OCI-LY1 (cell line): ENCODE data around the gene ULK3.

Experiments
- H2AFZ ChIP-seq: fragments of 200-600 bp; sonication (generic), shearing (Covaris generic); 2 replicates; pipeline ENCODE4 v1.6.0; 2014; ENCODE audit warnings: antibody characterized with exemption, mild to moderate bottlenecking, low read length
- H3F3A ChIP-seq: fragments of 200-600 bp; sonication (generic), shearing (Covaris generic); 2 replicates; pipeline ENCODE4 v1.6.0; 2014; ENCODE audit warnings: mild to moderate bottlenecking, antibody characterized with exemption, low read length, moderate library complexity; ENCODE audit not compliant: insufficient read depth
- H3K27ac ChIP-seq: fragments of 200-600 bp; sonication (generic); 2 replicates; pipeline ENCODE4 v1.5.1; 2014; ENCODE audit warnings: low read length, mixed run types, mild to moderate bottlenecking, low read depth; ENCODE audit not compliant: poor library complexity, severe bottlenecking
- H3K27me3 ChIP-seq: fragments of 200-600 bp; sonication (generic); 2 replicates; pipeline ENCODE4 v1.6.0; 2014; ENCODE audit warnings: antibody characterized with exemption, mild to moderate bottlenecking, low read length, moderate library complexity; ENCODE audit not compliant: insufficient read depth
- H3K36me3 ChIP-seq: fragments of 200-600 bp; sonication (generic); 2 replicates; pipeline ENCODE4 v1.6.1; 2014; ENCODE audit warnings: mild to moderate bottlenecking, antibody characterized with exemption, low read length, moderate library complexity, mixed read lengths; ENCODE audit not compliant: insufficient read depth
- H3K4me1 ChIP-seq: fragments of 200-600 bp; sonication (generic); 2 replicates; pipeline ENCODE4 v1.5.1; 2014; ENCODE audit warnings: mild to moderate bottlenecking, low read length, moderate library complexity; ENCODE audit not compliant: insufficient read depth, severe bottlenecking
- H3K4me2 ChIP-seq: fragments of 200-600 bp; sonication (generic), shearing (Covaris generic); 2 replicates; pipeline ENCODE4 v1.6.1; 2014; ENCODE audit warnings: low read length
- H3K4me3 ChIP-seq: fragments of 200-600 bp; sonication (generic); 2 replicates; pipeline ENCODE4 v1.5.1; 2014; ENCODE audit warnings: low read length, low read depth, mild to moderate bottlenecking, mixed read lengths; ENCODE audit not compliant: poor library complexity, severe bottlenecking
- H3K79me2 ChIP-seq: fragments of 200-600 bp; shearing (Covaris generic); 2 replicates; pipeline ENCODE4 v1.6.1; 2016; ENCODE audit warnings: mixed run types, low read length, mixed read lengths; ENCODE audit not compliant: insufficient read depth
- H3K9ac ChIP-seq: fragments of 200-600 bp; sonication (generic), shearing (Covaris generic); 2 replicates; pipeline ENCODE4 v1.6.1; 2014; ENCODE audit warnings: mild to moderate bottlenecking, low read length, mixed read lengths
- H3K9me2 ChIP-seq: fragments of 200-600 bp; sonication (generic), shearing (Covaris generic); 2 replicates; pipeline ENCODE4 v1.6.1; 2014; ENCODE audit warnings: low read depth, mild to moderate bottlenecking, low read length, mixed read lengths
- H3K9me3 ChIP-seq: fragments of 200-600 bp; shearing (Covaris generic); 2 replicates; pipeline ENCODE4 v1.6.1; 2014; ENCODE audit warnings: low read length, mixed read lengths
- H4K20me1 ChIP-seq: fragments of 200-600 bp; sonication (generic), shearing (Covaris generic); 2 replicates; pipeline ENCODE4 v1.6.0; 2016; ENCODE audit warnings: mild to moderate bottlenecking, low read length; ENCODE audit not compliant: insufficient read depth
- CTCF ChIP-seq: fragments of 200-600 bp; sonication (generic), shearing (Covaris generic); IDR thresholded peaks from 2 replicates; pipeline ENCODE4 v1.5.1; 2017; ENCODE audit warnings: mild to moderate bottlenecking, antibody characterized with exemption, low read length, moderate library complexity, mixed read lengths
- EZH2 ChIP-seq: fragments of 200-600 bp; sonication (generic), shearing (Covaris generic); IDR thresholded peaks from 2 replicates; pipeline ENCODE4 v1.8.0; 2017; ENCODE audit warnings: borderline replicate concordance, mixed run types, mild to moderate bottlenecking, antibody characterized with exemption, low read length, moderate library complexity, mixed read lengths

ULK3 gene

GRCh38 chr15:74845581-74845980 lies 2.6 kb upstream of the ULK3 start:
- Histone ChIP-seq H3K4me2 (no peak overlapping the region), H3K4me1 (peaks cover 43% of the 10 kb centered on the region), H3K9me2 (no peaks in the 10 kb centered on the region), H3K4me3 (no peak overlapping the region), H3K27ac (peak overlapping the region; percentile 67), H3K36me3 (peaks cover 38% of the 10 kb centered on the region), H2AFZ (no peak overlapping the region), H3K27me3 (no peaks in the 10 kb centered on the region), H3K79me2 (no peaks in the 10 kb centered on the region), H3F3A (no peaks in the 10 kb centered on the region), H3K9ac (no peak overlapping the region), H3K9me3 (no peaks in the 10 kb centered on the region), H4K20me1 (no peaks in the 10 kb centered on the region)
- TF ChIP-seq CTCF (no peak), EZH2 (no peak)

DNA sequence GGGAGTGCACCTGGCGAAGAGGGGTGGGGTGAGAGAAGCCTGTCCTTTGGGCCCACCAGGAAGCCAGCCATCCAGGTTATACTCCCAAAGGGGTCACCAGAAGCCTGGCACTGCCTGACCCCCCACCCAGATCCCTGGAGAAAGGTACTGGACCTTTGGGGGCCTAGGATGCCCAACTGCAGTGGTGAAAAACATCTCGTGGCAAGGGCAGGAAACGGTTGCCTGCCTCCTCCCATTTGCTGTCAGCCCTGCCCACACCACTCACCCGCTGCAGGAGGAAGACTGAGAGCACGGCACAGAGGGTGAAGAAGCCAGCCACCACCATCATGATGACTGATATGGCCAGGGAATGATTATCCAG lies 2.2 kb upstream of the ULK3 start:
- Histone ChIP-seq H4K20me1 (no peaks in the 10 kb centered on the region), H3K4me2 (no peak overlapping the region), H3K36me3 (peaks cover 38% of the 10 kb centered on the region), H3K27me3 (no peaks in the 10 kb centered on the region), H3K4me1 (peaks cover 47% of the 10 kb centered on the region), H3K9ac (no peak overlapping the region; the same call in 1 of the 2 replicates), H3K9me3 (no peaks in the 10 kb centered on the region), H3K9me2 (no peaks in the 10 kb centered on the region), H3F3A (no peaks in the 10 kb centered on the region), H2AFZ (no peak overlapping the region), H3K27ac (peak overlapping the region; percentile 67), H3K79me2 (no peaks in the 10 kb centered on the region), H3K4me3 (no peak overlapping the region)
- no peak for TF ChIP-seq CTCF
- no peak for TF ChIP-seq EZH2

DNA sequence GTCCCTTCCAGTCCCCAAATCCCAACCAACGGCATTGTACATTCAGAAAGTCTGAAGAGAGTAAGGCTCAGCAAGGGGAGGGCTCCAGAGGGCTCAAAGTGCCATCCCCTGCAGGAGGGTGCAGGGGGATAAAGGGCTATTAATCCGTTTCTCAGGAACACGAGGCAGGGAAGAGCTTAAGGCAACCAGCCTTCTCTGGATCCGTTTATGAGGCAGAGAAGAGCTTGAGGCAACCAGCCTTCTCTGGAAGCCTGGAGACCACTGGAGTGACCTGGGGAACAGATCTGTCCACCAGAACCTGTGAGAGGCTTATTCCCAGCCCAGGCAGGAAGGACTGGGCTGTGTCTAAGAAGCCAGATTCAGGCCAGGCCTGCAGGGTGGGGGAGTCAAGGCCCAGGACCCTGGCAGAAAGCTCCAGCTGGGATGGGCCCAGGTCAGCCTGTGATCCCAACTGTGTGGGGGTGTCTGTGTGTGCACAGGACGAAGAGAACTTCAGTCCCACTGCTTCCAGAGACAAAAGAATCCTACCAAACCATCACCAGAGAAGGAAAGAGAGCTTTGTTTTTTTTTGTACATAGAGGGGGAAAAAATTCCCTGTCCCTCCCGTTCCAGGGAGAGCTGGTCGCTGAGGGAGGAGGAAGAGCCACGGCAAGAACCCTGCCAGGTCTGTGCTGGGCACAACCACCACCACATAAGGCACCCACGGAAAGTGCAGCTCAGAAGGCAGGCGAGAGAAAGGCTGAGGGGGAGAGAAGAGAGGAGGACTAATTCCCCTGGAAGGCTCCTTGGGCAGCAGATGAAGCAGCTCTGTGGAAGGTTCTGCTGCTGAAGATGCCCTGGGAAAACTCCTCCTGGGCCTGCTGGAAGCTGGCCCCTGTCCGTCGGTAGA lies 1.6 kb upstream of the ULK3 start:
- H3K4me2 ChIP-seq: no peak overlapping the region; the same call in 1 of the 2 replicates
- H3K9me2 ChIP-seq: no peaks in the 10 kb centered on the region
- no peak overlapping the region for H2AFZ ChIP-seq
- H3K9me3 ChIP-seq: no peaks in the 10 kb centered on the region
- H3K9ac ChIP-seq: peak overlapping the region; percentile 5; the same call in 1 of the 2 replicates
- H4K20me1 ChIP-seq: no peaks in the 10 kb centered on the region
- H3K27ac ChIP-seq: peak overlapping the region; percentile 67
- peaks cover 33% of the 10 kb centered on the region for H3K36me3 ChIP-seq
- no peaks in the 10 kb centered on the region for H3K27me3 ChIP-seq
- H3F3A ChIP-seq: no peaks in the 10 kb centered on the region
- no peak for TF ChIP-seq EZH2
- peak; percentile 37; the same call in 1 of the 2 replicates for TF ChIP-seq CTCF
- peaks cover 51% of the 10 kb centered on the region for H3K4me1 ChIP-seq
- H3K4me3 ChIP-seq: no peak overlapping the region
- H3K79me2 ChIP-seq: no peaks in the 10 kb centered on the region
